Loucy (cell line): ENCODE results near the gene BUB1B.

ENCODE experiments used
- CTCF ChIP-seq: fragments of 200-600 bp; sonication (generic); conservative IDR thresholded peaks from 2 replicates; pipeline ENCODE4 v1.5.1; 2014; ENCODE audit warnings: mild to moderate bottlenecking, antibody characterized with exemption, low read length
- EZH2phosphoT487 ChIP-seq: fragments of 200-600 bp; IDR thresholded peaks from 2 replicates; pipeline ENCODE4 v1.6.1; 2018; ENCODE audit warnings: antibody characterized with exemption, mild to moderate bottlenecking, moderate library complexity, borderline replicate concordance

GRCh38 chr15:40134885-40135284 is 26.0 kb upstream of the BUB1B start:
- TF ChIP-seq EZH2phosphoT487 (no peak), CTCF (no peak)
